ENCODE measurements around the gene ATP8A1. TPM values are rescaled to one million over a fixed set of nuclear protein-coding genes. Genes with fewer than 3 reads are reported as not detected.

Gene ATP8A1
- total RNA-seq, 2 donors from 2014 or later: 18.6 to 74.0 TPM

DNA sequence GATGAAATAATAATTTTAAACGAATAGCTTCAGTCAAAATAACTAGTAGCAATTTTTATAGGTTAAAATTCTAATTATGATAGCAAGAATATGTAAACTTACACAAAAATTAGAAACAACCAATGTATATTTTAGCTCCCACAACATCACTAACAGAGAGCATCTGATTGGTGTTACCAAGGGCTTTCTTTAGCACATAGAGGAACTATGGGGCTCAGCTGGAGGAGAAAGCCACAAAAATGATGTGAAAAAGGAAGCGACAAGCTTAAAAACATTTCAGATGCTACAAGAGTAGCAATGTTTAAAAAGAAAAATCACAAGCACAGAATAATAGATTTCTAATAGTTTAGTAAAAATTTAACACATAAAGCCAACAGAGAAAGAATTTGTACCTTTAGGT lies 56.3 kb downstream of the ATP8A1 start:
- H3K9me3 ChIP-seq: no peaks in the 10 kb centered on the region
- no peak for DNase-seq (ENCODE audit: low spot score)
- no peaks in the 10 kb centered on the region for H3K36me3 ChIP-seq
- no peaks in the 10 kb centered on the region for H3K27me3 ChIP-seq (replicated peaks; ENCODE audit: insufficient read depth)
- no peak overlapping the region for H3K4me3 ChIP-seq
- no peaks in the 10 kb centered on the region for H3K4me1 ChIP-seq (replicated peaks)
- no peak overlapping the region for H3K27ac ChIP-seq
- WGBS: 86% methylated on average over 2 of the region's 2 CpGs
- intact Hi-C loops (cut with DNase I): no loop called here
- TF ChIP-seq POLR2AphosphoS5 (IDR thresholded peaks at IDR 0.05) (no peak), POLR2A (IDR thresholded peaks at IDR 0.05) (no peak)
- TF ChIP-seq, protein P1, sequence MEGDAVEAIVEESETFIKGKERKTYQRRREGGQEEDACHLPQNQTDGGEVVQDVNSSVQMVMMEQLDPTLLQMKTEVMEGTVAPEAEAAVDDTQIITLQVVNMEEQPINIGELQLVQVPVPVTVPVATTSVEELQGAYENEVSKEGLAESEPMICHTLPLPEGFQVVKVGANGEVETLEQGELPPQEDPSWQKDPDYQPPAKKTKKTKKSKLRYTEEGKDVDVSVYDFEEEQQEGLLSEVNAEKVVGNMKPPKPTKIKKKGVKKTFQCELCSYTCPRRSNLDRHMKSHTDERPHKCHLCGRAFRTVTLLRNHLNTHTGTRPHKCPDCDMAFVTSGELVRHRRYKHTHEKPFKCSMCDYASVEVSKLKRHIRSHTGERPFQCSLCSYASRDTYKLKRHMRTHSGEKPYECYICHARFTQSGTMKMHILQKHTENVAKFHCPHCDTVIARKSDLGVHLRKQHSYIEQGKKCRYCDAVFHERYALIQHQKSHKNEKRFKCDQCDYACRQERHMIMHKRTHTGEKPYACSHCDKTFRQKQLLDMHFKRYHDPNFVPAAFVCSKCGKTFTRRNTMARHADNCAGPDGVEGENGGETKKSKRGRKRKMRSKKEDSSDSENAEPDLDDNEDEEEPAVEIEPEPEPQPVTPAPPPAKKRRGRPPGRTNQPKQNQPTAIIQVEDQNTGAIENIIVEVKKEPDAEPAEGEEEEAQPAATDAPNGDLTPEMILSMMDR (IDR thresholded peaks at IDR 0.05): no peak

DNA sequence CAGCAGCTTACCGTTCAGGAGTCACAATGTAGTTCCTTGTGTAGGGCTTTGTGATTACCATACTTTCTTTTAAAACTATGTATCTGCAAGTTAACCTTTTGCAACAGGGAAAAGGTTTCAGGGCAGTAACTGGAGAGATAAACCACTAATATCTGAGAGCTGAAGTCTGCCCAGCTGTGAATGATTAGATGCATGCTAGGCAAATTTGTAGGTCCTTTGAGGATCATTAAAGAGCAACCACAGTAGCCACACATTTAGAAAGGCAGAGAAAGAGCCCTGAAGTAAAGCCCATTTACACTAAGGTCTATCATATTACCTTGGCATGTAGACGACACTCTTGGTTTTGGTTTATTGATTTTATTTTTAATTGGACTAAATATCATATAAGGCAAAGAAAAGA lies 60.0 kb downstream of the ATP8A1 start:
- TF ChIP-seq POLR2AphosphoS5 (IDR thresholded peaks at IDR 0.05): no peak
- TF ChIP-seq, protein P1 (IDR thresholded peaks at IDR 0.05): no peak
- no peak for TF ChIP-seq POLR2A (IDR thresholded peaks at IDR 0.05)
- Histone ChIP-seq H3K4me3 (no peak overlapping the region), H3K27ac (no peak overlapping the region), H3K4me1 (replicated peaks) (no peaks in the 10 kb centered on the region), H3K36me3 (no peaks in the 10 kb centered on the region), H3K27me3 (replicated peaks; ENCODE audit: insufficient read depth) (no peaks in the 10 kb centered on the region), H3K9me3 (no peaks in the 10 kb centered on the region)
- intact Hi-C loops (cut with DNase I): no loop called here
- 34% methylated on average over 2 of the region's 2 CpGs for WGBS
- DNase-seq (ENCODE audit: low spot score): no peak

GRCh38 chr4:42594888-42595287 lies 62.0 kb downstream of the ATP8A1 start:
- WGBS: 98% methylated on average over 1 of the region's 1 CpG
- intact Hi-C loops (cut with DNase I): no loop called here
- TF ChIP-seq POLR2A (IDR thresholded peaks at IDR 0.05): no peak
- TF ChIP-seq POLR2AphosphoS5 (IDR thresholded peaks at IDR 0.05): no peak
- TF ChIP-seq, protein P1 (IDR thresholded peaks at IDR 0.05): no peak

GRCh38 chr4:42588909-42589308 lies 68.0 kb downstream of the ATP8A1 start:
- no peak overlapping the region for H3K27ac ChIP-seq
- no peak for DNase-seq (ENCODE audit: low spot score)
- TF ChIP-seq POLR2A (IDR thresholded peaks at IDR 0.05) (no peak), POLR2AphosphoS5 (IDR thresholded peaks at IDR 0.05) (no peak)
- TF ChIP-seq, protein P1 (IDR thresholded peaks at IDR 0.05): no peak
- H3K27me3 ChIP-seq (replicated peaks; ENCODE audit: insufficient read depth): no peaks in the 10 kb centered on the region
- no peaks in the 10 kb centered on the region for H3K4me1 ChIP-seq (replicated peaks)
- intact Hi-C loops (cut with DNase I): no loop called here
- H3K36me3 ChIP-seq: no peaks in the 10 kb centered on the region
- H3K9me3 ChIP-seq: no peaks in the 10 kb centered on the region
- no peak overlapping the region for H3K4me3 ChIP-seq
- WGBS: 96% methylated on average over 2 of the region's 2 CpGs

More at GRCh38 chr4:42594888-42595287, 62.0 kb downstream of the ATP8A1 start:
- Histone ChIP-seq H3K36me3 (no peaks in the 10 kb centered on the region), H3K4me1 (replicated peaks) (no peaks in the 10 kb centered on the region), H3K27me3 (replicated peaks; ENCODE audit: insufficient read depth) (no peaks in the 10 kb centered on the region), H3K4me3 (no peak overlapping the region), H3K9me3 (no peaks in the 10 kb centered on the region), H3K27ac (no peak overlapping the region)
- no peak for DNase-seq (ENCODE audit: low spot score)

DNA sequence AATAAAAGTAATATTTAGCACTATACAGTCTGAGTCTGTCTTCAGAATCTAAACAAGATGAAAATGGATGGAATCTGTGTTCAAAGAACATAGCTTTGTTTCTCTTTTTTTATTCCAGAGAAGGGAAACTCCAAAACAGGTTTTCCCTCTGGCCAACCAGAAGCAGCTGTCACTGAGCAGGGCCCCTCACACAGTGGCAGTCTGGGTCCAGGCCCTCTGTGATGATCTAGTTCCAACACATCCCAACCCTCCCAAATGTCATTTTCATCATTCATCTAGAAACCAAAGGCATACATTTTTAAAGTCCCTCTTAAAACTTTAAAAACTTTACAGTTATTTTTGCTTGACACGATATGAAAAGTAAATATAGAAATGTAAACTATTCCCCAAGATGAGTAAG lies 70.1 kb downstream of the ATP8A1 start:
- Histone ChIP-seq H3K4me3 (no peak overlapping the region), H3K4me1 (replicated peaks) (no peaks in the 10 kb centered on the region), H3K27ac (no peak overlapping the region), H3K36me3 (no peaks in the 10 kb centered on the region), H3K9me3 (no peaks in the 10 kb centered on the region), H3K27me3 (replicated peaks; ENCODE audit: insufficient read depth) (no peaks in the 10 kb centered on the region)
- WGBS: 54% methylated on average over 1 of the region's 1 CpG
- TF ChIP-seq POLR2AphosphoS5 (IDR thresholded peaks at IDR 0.05) (no peak), POLR2A (IDR thresholded peaks at IDR 0.05) (no peak)
- TF ChIP-seq, protein P1 (IDR thresholded peaks at IDR 0.05): no peak
- DNase-seq (ENCODE audit: low spot score): no peak
- intact Hi-C loops (cut with DNase I): no loop called here

All from prostate gland (tissue), 2 donors.